Hematopoietic multipotent progenitor cell treated with erythropoietin and hydrocortisone succinate and interleukin-3 and kit ligand, for 15 days (in vitro differentiated cells): ENCODE data around the gene PRPSAP1.
"Not testable (repeated sequence)": the region's sequence is repeated elsewhere in the genome, so short reads cannot be mapped to it uniquely, and the experiment has no call there.

Experiments used
- DNase-seq: peaks from one replicate; pipeline ENCODE4 v3.0.0-alpha.2; 2015; ENCODE audit warnings: low spot score

PRPSAP1 gene

GRCh38 chr17:76359776-76360175 is 6.1 kb upstream of the PRPSAP1 start:
- DNase-seq, result not testable (repeated sequence)

GRCh38 chr17:76359375-76359774 is 5.7 kb upstream of the PRPSAP1 start:
- DNase-seq, result no peak

GRCh38 chr17:76357597-76358158 is 4.0 kb upstream of the PRPSAP1 start:
- DNase-seq, result no peak

- no peak for DNase-seq
Measured at GRCh38 chr17:76356803-76357456, 3.2 kb upstream of the PRPSAP1 start.

GRCh38 chr17:76354747-76355310 is 1.1 kb upstream of the PRPSAP1 start:
- DNase-seq, result peak; percentile 76

- no peak for DNase-seq
Measured at GRCh38 chr17:76354317-76354729, 607 bp upstream of the PRPSAP1 start.

GRCh38 chr17:76353004-76353598 is 615 bp downstream of the PRPSAP1 start:
- no peak for DNase-seq

GRCh38 chr17:76351526-76352071 is 2.1 kb downstream of the PRPSAP1 start:
- DNase-seq, result no peak

GRCh38 chr17:76350463-76350862 is 3.3 kb downstream of the PRPSAP1 start:
- DNase-seq, result no peak

- not testable (repeated sequence) for DNase-seq
Measured at GRCh38 chr17:76346936-76347335, 6.8 kb downstream of the PRPSAP1 start.

GRCh38 chr17:76345377-76345974 is 8.2 kb downstream of the PRPSAP1 start:
- no peak for DNase-seq

- no peak for DNase-seq
Measured at GRCh38 chr17:76343106-76343505, 10.6 kb downstream of the PRPSAP1 start.

- no peak for DNase-seq
Measured at GRCh38 chr17:76341301-76341700, 12.4 kb downstream of the PRPSAP1 start.

GRCh38 chr17:76337413-76337777 is 16.3 kb downstream of the PRPSAP1 start:
- no peak for DNase-seq

- no peak for DNase-seq
Measured at GRCh38 chr17:76336756-76337412, 16.8 kb downstream of the PRPSAP1 start.

GRCh38 chr17:76335716-76336381 is 17.9 kb downstream of the PRPSAP1 start:
- DNase-seq, result no peak

GRCh38 chr17:76333673-76334505 is 19.8 kb downstream of the PRPSAP1 start:
- no peak for DNase-seq

GRCh38 chr17:76331083-76331482 is 22.6 kb downstream of the PRPSAP1 start:
- DNase-seq, result no peak

GRCh38 chr17:76329664-76330063 is 24.1 kb downstream of the PRPSAP1 start:
- no peak for DNase-seq

- no peak for DNase-seq
Measured at GRCh38 chr17:76327696-76328095, 26.0 kb downstream of the PRPSAP1 start.

- no peak for DNase-seq
Measured at GRCh38 chr17:76326306-76326705, 27.4 kb downstream of the PRPSAP1 start.
